Prostate gland (tissue), 1 donor: Measurements from ENCODE around the gene FKBP1B.

Experiments
- POLR2A ChIP-seq: fragments of 450-650 bp; IDR thresholded peaks from one replicate; pipeline ENCODE4 v1.6.1; 2016; ENCODE audit warnings: antibody characterized with exemption, mild to moderate bottlenecking
- POLR2AphosphoS5 ChIP-seq: sonication (generic); formaldehyde crosslinking; IDR thresholded peaks from one replicate; pipeline ENCODE4 v1.6.1; 2017; ENCODE audit warnings: antibody characterized with exemption

DNA sequence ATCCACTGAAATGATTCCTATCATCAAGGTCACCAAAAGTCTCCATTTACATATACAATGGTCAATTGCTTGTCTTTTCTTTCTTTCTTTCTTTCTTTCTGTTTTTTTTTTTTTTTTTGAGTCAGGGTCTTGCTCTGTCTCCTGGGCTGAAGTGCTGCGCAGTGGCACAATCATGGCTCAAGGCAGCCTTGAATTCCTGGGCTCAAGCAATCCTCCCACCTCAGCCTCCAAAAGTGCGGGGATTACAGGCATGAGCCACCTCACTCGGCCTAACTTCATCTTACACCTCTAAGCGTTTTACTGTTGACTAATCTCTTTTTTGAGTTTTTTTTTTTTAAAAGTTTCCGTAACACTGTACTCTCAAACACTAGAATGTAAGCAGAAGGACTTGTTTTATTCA is 25.7 kb downstream of the FKBP1B start:
- TF ChIP-seq POLR2A (no peak), POLR2AphosphoS5 (no peak)
